GM18951 (cell line): Measurements from ENCODE around the gene SOCS7.

ENCODE experiments used
- POLR2A ChIP-seq: IDR thresholded peaks from 4 replicates; pipeline ENCODE4 v1.6.1; 2011; ENCODE audit warnings: mild to moderate bottlenecking; ENCODE audit not compliant: insufficient read length, insufficient read depth; ENCODE audit errors: extremely low read depth
- in situ Hi-C: fragments of 300-500 bp; cut with MboI; formaldehyde crosslinking; loops from one replicate; pipeline ENCODE4 v1.12.0; 2022; ENCODE audit warnings: low sequenced_read_pairs, mixed read lengths, inconsistent platforms; ENCODE audit not compliant: unreplicated experiment

The SOCS7 gene

GRCh38 chr17:38361694-38362465 lies 10.2 kb downstream of the SOCS7 start:
- in situ Hi-C loops, result no loop called here
- TF ChIP-seq POLR2A, result no peak

- in situ Hi-C loops, result no loop called here
These were observed 11.4 kb downstream of the SOCS7 start for GRCh38 chr17:38363016-38363415.

GRCh38 chr17:38364741-38365140 lies 13.1 kb downstream of the SOCS7 start:
- TF ChIP-seq POLR2A, result no peak
- in situ Hi-C loops, result no loop called here

More at GRCh38 chr17:38363016-38363415, 11.4 kb downstream of the SOCS7 start:
- TF ChIP-seq POLR2A, result no peak

GRCh38 chr17:38369124-38369886 lies 17.7 kb downstream of the SOCS7 start:
- TF ChIP-seq POLR2A, result no peak
- in situ Hi-C loops, result no loop called here

- TF ChIP-seq POLR2A, result no peak
- in situ Hi-C loops, result no loop called here
These were observed 27.8 kb downstream of the SOCS7 start for GRCh38 chr17:38379448-38379847.

GRCh38 chr17:38395090-38395489 lies 43.4 kb downstream of the SOCS7 start:
- no peak for TF ChIP-seq POLR2A
- in situ Hi-C loops, result no loop called here

GRCh38 chr17:38397227-38397626 lies 45.6 kb downstream of the SOCS7 start:
- in situ Hi-C loops, result no loop called here
- no peak for TF ChIP-seq POLR2A

- in situ Hi-C loops, result no loop called here
- no peak for TF ChIP-seq POLR2A
These were observed 48.6 kb downstream of the SOCS7 start for GRCh38 chr17:38400286-38400685.

GRCh38 chr17:38401459-38401858 lies 49.8 kb downstream of the SOCS7 start:
- in situ Hi-C loops, result no loop called here
- TF ChIP-seq POLR2A, result no peak

GRCh38 chr17:38402897-38403296 lies 51.3 kb downstream of the SOCS7 start:
- in situ Hi-C loops, result no loop called here
- TF ChIP-seq POLR2A, result no peak

- no peak for TF ChIP-seq POLR2A
- in situ Hi-C loops, result no loop called here
These were observed 51.8 kb downstream of the SOCS7 start for GRCh38 chr17:38403491-38403890.

GRCh38 chr17:38404174-38404943 lies 52.7 kb downstream of the SOCS7 start:
- no peak for TF ChIP-seq POLR2A
- in situ Hi-C loops, result no loop called here

GRCh38 chr17:38405654-38406053 lies 54.0 kb downstream of the SOCS7 start:
- no peak for TF ChIP-seq POLR2A
- in situ Hi-C loops, result no loop called here
